GM19452 (cell line): ENCODE data around the gene KCNE3.

Experiments
- ATAC-seq: cut with Tn5 transposase; IDR thresholded peaks from one replicate; pipeline ENCODE4 v1.9.1; 2021; ENCODE audit not compliant: unreplicated experiment

KCNE3 gene

DNA sequence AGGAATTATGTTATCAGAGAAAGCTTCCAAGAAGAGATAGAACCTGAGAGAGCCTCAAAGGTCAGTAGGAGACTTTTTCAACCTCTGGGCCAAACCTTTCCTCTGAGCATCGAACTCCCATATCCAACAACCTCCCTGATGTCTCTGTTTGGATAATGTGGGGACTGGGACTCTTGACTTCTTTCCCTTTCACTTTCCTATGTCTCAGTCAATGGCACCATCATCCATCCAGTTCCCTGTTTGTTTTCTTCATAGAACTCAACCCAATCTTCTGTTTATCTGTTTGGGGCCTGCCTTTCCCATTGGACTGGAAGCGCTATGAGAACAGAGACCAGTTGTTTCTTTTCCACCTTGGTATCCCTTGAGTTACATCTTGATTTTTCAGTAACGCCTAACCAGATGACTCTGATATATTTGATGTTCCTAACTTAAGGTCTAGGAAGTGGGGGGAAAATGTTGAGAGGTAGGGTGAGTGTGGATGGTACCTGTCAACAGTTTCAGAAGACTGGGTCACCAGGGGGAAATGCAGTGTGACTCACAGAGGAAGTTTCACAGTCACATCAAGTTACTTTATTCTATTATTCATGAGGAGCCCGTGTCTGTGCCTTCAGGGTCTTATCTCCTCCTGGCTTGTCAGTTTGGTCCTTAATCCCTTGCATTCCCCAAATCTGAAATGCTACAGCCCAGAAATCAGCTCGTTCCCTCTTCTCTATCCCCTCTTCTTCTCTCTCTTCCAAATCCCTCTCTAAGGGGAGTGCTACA lies 4.5 kb upstream of the KCNE3 start:
- ATAC-seq: no peak

- ATAC-seq: no peak
Observed at GRCh38 chr11:74471037-74471436, 3.7 kb upstream of the KCNE3 start.

DNA sequence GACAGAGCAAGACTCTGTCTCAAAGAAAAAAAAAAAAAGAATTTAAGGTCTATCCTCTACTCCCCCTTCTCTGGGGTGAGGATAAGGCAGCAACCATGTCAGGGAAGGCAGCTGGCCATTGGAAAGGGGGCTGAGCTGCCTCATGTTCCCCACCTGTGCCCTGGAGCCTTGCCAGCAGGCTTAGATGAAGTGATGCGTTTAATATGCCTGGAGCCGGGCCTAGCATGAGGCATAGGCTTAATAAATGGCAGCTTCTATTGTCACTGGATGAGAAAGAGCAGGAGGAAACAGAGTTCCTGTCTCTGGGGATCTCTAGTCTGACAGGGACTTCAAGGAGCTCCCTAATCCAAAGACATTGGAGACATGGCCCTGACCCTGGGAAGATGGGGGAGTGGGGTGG lies 3.2 kb upstream of the KCNE3 start:
- no peak for ATAC-seq

- ATAC-seq: no peak
Observed at GRCh38 chr11:74468936-74469335, 1.6 kb upstream of the KCNE3 start.

DNA sequence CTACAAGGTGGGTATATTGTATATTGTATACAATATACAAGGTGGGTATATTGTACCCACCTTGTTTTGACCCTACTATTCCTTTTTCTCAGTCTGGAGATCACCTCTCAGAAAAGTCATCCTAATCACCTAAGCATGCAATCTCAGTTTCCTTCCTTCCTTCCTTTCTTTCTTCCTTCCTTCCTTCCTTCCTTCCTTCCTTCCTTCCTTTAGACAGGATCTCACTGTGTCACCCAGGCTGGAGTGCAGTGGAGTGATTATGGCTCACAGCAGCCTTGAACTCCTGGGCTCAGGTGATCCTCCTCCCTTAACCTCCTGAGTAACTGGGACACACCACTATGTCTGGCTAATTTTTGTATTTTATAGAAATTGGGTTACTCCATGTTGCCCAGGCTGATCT lies 1.2 kb upstream of the KCNE3 start:
- ATAC-seq: no peak

GRCh38 chr11:74468058-74468457 lies 709 bp upstream of the KCNE3 start:
- ATAC-seq: no peak

DNA sequence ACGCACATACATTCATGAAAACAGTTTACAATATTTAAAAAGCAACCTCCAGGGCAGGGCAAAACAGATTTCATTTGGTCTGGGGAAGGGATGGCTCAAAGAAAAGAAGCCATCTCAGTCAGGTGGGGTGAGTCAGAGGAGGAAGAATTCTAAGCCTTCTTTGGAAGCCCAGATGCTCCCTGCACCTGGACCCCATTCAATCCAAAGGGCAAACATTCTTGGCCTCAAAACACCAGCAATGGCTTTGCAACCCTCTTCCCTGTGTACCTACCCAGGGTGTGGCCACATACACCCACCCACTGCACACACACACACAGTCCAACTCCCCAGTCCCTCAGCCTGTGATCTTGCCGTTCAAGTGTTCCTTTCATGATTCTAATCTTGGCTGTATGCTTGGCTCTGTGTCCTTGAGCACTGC lies 2.0 kb downstream of the KCNE3 start:
- no peak for ATAC-seq

- ATAC-seq: no peak
Observed at GRCh38 chr11:74464746-74465145, 2.6 kb downstream of the KCNE3 start.

- no peak for ATAC-seq
Observed at GRCh38 chr11:74463216-74463615, 4.1 kb downstream of the KCNE3 start.

- no peak for ATAC-seq
Observed at GRCh38 chr11:74462631-74463030, 4.7 kb downstream of the KCNE3 start.

- ATAC-seq: no peak
Observed at GRCh38 chr11:74462009-74462408, 5.3 kb downstream of the KCNE3 start.

GRCh38 chr11:74460481-74461154 lies 6.7 kb downstream of the KCNE3 start:
- no peak for ATAC-seq

DNA sequence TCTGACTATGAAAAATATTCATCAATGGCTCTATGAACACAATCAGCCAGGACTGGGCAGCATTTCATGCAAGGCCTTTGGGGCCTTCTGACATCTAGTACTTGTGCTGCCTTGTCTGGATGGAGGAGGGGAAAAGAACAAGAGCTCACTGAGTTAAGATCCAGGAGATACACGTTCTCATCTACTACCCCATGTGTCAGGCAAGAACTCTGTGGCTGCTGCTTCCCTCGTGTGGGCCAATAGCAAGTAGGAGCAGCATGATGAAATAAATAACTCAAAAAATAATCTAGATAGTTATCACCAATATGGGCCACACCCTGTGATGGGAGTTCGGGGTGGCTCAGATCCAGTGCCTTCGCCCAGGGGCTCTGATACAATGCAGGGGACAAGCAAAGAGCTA lies 7.3 kb downstream of the KCNE3 start:
- no peak for ATAC-seq

DNA sequence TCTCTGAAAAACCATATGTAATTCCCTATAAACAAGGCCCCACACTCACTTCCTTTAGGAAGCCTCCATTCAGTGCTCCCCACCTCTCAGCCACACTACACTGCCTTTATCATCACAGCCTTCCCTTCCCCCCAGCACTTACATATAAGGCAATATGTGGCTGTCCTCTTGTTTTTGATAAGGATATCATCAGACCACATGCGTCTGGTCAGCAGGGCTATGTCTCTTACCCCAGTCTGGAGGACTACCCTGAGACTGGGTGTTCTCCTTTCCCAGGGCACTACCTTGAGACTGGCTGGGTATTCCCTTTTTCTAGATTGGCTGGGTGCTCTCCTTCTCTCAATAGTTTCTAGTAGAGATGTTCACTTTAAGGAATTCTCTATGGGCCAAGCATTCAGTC lies 7.8 kb downstream of the KCNE3 start:
- ATAC-seq: no peak

GRCh38 chr11:74457356-74457755 lies 10.0 kb downstream of the KCNE3 start:
- no peak for ATAC-seq

- ATAC-seq: no peak
Observed at GRCh38 chr11:74453373-74453975, 13.9 kb downstream of the KCNE3 start.

GRCh38 chr11:74452366-74452765 lies 15.0 kb downstream of the KCNE3 start:
- ATAC-seq: no peak

DNA sequence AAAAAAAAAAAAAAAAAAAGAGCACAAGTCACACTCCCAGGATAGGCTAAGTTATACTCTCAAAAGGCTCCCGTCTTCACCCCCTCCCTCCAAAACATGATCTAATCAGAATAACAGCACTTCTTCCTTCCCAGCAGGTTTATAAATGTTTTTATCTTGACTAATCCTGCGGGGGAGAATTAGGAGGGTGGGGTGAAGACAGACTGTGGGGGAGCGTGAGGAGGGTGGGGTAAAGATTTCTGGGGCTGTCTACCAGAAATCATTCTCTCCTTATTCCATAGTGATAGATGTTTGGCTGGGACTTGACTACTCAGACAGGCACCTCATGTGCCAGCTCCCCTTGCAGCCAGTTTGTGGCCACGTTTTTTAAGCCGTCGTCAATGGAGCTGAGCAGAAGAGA lies 17.0 kb downstream of the KCNE3 start:
- ATAC-seq: no peak

DNA sequence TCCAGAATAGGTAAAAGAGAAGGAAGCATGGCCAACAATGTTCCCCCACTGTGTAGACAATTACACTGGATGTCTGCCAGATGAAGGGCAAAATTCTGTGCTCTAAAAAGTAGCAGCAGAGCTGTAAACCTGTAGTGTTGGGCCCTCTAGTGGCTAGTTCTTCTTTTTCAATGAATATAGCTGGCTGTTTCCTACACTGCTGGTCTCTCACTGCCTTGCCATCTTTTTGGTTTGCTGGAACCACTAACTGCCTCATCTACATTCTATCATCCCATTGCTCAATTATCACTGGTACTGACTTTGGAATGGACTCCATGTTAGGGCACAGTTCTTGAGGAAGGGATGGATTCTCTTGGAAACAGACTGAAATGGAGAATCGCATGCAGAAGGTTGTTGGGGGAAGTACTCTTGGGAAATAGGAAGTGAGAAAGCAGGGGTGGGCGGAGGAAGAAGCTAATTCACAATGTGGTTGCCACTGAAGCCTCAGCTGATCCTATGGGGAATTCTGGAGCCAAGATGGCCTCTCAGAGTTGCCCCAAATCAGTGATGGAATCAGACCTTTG lies 17.9 kb downstream of the KCNE3 start:
- no peak for ATAC-seq

DNA sequence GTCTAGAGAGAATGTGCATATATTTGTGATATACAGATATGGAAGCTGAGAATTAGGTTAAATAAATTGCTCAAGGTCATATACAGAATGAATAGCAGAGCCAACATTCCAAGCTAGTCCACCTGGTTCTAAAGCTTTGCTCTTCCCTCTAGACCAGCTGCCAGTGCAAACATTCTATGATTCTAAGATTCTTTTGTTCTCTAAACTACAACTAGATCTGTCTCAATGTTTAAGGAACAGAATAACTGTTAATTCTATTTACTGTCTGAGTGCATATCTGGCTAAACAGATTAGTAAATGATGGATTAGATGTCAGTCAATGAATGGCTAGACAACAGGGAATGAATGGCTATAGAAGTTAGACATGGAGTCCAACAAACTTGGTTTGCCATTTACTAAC lies 19.6 kb downstream of the KCNE3 start:
- ATAC-seq: no peak

GRCh38 chr11:74446532-74446938 lies 20.8 kb downstream of the KCNE3 start:
- no peak for ATAC-seq
